HepG2 (cell line): ENCODE results near the gene METTL5. TPM values are rescaled to one million over a fixed set of nuclear protein-coding genes. Genes with fewer than 3 reads are reported as not detected.

Experiments
- ASH2L ChIP-seq: fragments of 300-600, 200-600 bp; sonication (generic); IDR thresholded peaks from 2 replicates; pipeline ENCODE4 v1.7.0; 2017; ENCODE audit warnings: low read depth, mild to moderate bottlenecking, moderate library complexity, mixed read lengths, low read length; ENCODE audit not compliant: insufficient read length
- CCDC6 ChIP-seq: sonication (generic); formaldehyde crosslinking; IDR thresholded peaks from 2 replicates; pipeline ENCODE4 v1.8.1; 2022; ENCODE audit warnings: mild to moderate bottlenecking, missing genetic modification reagents, moderate library complexity
- ELK4 ChIP-seq: sonication (generic); formaldehyde crosslinking; IDR thresholded peaks from 2 replicates; pipeline ENCODE4 v1.9.0; 2021; ENCODE audit warnings: missing genetic modification reagents, borderline replicate concordance
- HES4 ChIP-seq: sonication (generic); formaldehyde crosslinking; IDR thresholded peaks from 2 replicates; pipeline ENCODE4 v1.9.0; 2021; ENCODE audit warnings: mild to moderate bottlenecking, missing genetic modification reagents, borderline replicate concordance
- KLF6 ChIP-seq: IDR thresholded peaks from 2 replicates; pipeline ENCODE4 v1.8.0; 2016; ENCODE audit warnings: missing biosample characterization, missing genetic modification reagents
- RAD21 ChIP-seq: fragments of 450-650 bp; formaldehyde crosslinking; IDR thresholded peaks from 2 replicates; pipeline ENCODE4 v1.5.0; 2020; ENCODE audit warnings: mild to moderate bottlenecking
- SATB2 ChIP-seq: sonication (generic); formaldehyde crosslinking; IDR thresholded peaks from 2 replicates; pipeline ENCODE4 v1.5.0; 2020; ENCODE audit warnings: missing genetic modification reagents
- TAF1 ChIP-seq: sonication (generic); formaldehyde crosslinking; IDR thresholded peaks from 2 replicates; pipeline ENCODE4 v1.4.0; 2020; ENCODE audit warnings: missing genetic modification reagents
- TMF1 ChIP-seq: sonication (generic); formaldehyde crosslinking; IDR thresholded peaks from 2 replicates; pipeline ENCODE4 v1.8.1; 2022; ENCODE audit warnings: low read depth, missing genetic modification reagents
- YY1 ChIP-seq: IDR thresholded peaks from 2 replicates; pipeline ENCODE4 v1.6.1; 2011; ENCODE audit warnings: low read length, low read depth, moderate library complexity, mild to moderate bottlenecking; ENCODE audit not compliant: insufficient read depth, insufficient replicate concordance
- ZBTB7A ChIP-seq: sonication (generic); formaldehyde crosslinking; IDR thresholded peaks from 2 replicates; pipeline ENCODE4 v1.8.0; 2022; ENCODE audit warnings: mild to moderate bottlenecking, missing genetic modification reagents
- ZMYM4 ChIP-seq: sonication (generic); formaldehyde crosslinking; IDR thresholded peaks from 2 replicates; pipeline ENCODE4 v1.8.1; 2023; ENCODE audit warnings: mild to moderate bottlenecking, missing genetic modification reagents
- ZNF350 ChIP-seq: sonication (generic); formaldehyde crosslinking; IDR thresholded peaks from 2 replicates; pipeline ENCODE4 v1.4.0; 2020; ENCODE audit warnings: mild to moderate bottlenecking, low read depth, missing genetic modification reagents, borderline replicate concordance
- ZNF441 ChIP-seq: sonication (generic); formaldehyde crosslinking; IDR thresholded peaks from 2 replicates; pipeline ENCODE4 v1.7.0; 2021; ENCODE audit warnings: missing genetic modification reagents, borderline replicate concordance
- ZNF800 ChIP-seq: sonication (generic); formaldehyde crosslinking; IDR thresholded peaks from 2 replicates; pipeline ENCODE4 v1.4.0; 2020; ENCODE audit warnings: missing genetic modification reagents
- ZNF841 ChIP-seq: sonication (generic); formaldehyde crosslinking; IDR thresholded peaks from 2 replicates; pipeline ENCODE4 v1.8.1; 2023; ENCODE audit warnings: missing genetic modification reagents, borderline replicate concordance
- polyA plus RNA-seq, 8 experiments: library from polyadenylated mRNA; depleted of rRNA in 3 of 8; stranded (reverse) in 7 of 8; unstranded in 1 of 8; fragments of >200 nt; fragmentation: Illumina TruSeq in 4 of 8; extraction: Trizol in 4 of 8; gene quantifications; 2 replicates each; pipeline versions ENCODE4 v1.2.1 to v1.2.3, GENCODE V29; 2011 to 2016; ENCODE audit warnings: low read depth in 4 of 8, missing spikeins in 1 of 8, mixed read lengths in 1 of 8; ENCODE audit not compliant: insufficient read depth in 1 of 8
- total RNA-seq, 5 experiments: library from RNA; depleted of rRNA; stranded (reverse); fragments of >200 nt; fragmentation: Illumina TruSeq; extraction: Trizol; gene quantifications; 2 replicates each; pipeline ENCODE4 v1.2.3, GENCODE V29; 2016; ENCODE audit warnings: low read depth in 1 of 5
- TF ChIP-seq, protein P1 (sequence below): sonication (generic); formaldehyde crosslinking; IDR thresholded peaks from 2 replicates; pipeline ENCODE4 v1.4.0; 2020; ENCODE audit warnings: missing genetic modification reagents
- TF ChIP-seq, protein P2 (sequence below): IDR thresholded peaks from 2 replicates; pipeline ENCODE4 v1.6.1; 2016; ENCODE audit warnings: mild to moderate bottlenecking
- TF ChIP-seq, protein P3 (sequence below): IDR thresholded peaks from 2 replicates; pipeline ENCODE4 v1.6.1; 2016; ENCODE audit warnings: low read depth, borderline replicate concordance

The METTL5 gene
- total and polyA plus RNA-seq, 2 of the 13 experiments (the other 11 are each of a cell fraction or from before 2014, with no cell fraction given), result 50.7 to 95.1 TPM

DNA sequence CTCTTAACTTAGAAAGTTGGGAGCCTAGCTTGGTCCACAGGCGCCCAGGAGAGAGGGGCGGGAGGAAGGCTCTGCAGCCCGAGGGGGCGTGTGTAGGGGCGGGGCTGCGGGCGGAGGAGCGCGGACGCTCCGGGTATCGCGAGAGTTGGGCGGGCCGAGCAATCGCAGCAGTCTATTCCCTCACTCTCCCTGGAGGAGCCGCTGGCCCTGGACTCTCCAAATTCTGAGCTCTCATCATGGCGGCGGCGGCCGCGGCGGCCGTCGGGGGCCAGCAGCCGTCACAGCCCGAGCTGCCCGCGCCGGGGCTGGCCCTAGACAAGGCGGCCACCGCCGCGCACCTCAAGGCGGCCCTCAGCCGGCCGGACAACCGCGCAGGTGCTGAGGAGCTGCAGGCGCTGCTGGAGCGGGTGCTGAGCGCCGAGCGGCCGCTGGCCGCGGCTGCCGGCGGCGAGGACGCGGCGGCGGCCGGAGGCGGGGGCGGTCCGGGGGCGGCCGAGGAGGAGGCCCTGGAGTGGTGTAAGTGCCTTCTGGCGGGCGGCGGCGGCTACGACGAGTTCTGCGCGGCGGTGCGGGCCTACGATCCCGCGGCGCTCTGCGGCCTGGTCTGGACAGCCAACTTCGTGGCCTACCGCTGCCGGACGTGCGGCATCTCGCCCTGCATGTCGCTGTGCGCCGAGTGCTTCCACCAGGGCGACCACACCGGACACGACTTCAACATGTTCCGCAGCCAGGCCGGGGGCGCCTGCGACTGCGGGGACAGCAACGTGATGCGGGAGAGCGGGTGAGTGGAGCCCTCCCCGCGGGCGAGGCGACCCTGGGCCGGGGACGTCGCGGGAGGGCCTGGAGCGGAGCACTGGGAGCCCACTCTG is 2.8 kb upstream of the METTL5 start, which contains the start of gene UBR3 (continued):
- TF ChIP-seq, protein P1, sequence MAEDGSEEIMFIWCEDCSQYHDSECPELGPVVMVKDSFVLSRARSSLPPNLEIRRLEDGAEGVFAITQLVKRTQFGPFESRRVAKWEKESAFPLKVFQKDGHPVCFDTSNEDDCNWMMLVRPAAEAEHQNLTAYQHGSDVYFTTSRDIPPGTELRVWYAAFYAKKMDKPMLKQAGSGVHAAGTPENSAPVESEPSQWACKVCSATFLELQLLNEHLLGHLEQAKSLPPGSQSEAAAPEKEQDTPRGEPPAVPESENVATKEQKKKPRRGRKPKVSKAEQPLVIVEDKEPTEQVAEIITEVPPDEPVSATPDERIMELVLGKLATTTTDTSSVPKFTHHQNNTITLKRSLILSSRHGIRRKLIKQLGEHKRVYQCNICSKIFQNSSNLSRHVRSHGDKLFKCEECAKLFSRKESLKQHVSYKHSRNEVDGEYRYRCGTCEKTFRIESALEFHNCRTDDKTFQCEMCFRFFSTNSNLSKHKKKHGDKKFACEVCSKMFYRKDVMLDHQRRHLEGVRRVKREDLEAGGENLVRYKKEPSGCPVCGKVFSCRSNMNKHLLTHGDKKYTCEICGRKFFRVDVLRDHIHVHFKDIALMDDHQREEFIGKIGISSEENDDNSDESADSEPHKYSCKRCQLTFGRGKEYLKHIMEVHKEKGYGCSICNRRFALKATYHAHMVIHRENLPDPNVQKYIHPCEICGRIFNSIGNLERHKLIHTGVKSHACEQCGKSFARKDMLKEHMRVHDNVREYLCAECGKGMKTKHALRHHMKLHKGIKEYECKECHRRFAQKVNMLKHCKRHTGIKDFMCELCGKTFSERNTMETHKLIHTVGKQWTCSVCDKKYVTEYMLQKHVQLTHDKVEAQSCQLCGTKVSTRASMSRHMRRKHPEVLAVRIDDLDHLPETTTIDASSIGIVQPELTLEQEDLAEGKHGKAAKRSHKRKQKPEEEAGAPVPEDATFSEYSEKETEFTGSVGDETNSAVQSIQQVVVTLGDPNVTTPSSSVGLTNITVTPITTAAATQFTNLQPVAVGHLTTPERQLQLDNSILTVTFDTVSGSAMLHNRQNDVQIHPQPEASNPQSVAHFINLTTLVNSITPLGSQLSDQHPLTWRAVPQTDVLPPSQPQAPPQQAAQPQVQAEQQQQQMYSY (CRISPR knock-in tag), result 0 out of 2 replicates have a peak, but pooled peaks have one; percentile 58
- TF ChIP-seq SATB2 (CRISPR knock-in tag) (no peak; the same call in 1 of the 2 replicates), HES4 (peak; percentile 94; the same call in 1 of the 2 replicates), ELK4 (CRISPR knock-in tag) (no peak), CCDC6 (CRISPR knock-in tag) (peak; percentile 6; the same call in 1 of the 2 replicates), ZNF350 (0 out of 2 replicates have a peak, but pooled peaks have one; percentile 14), TMF1 (CRISPR knock-in tag) (peak; percentile 92), ZMYM4 (peak; percentile 87), ZBTB7A (no peak), RAD21 (peak; percentile 51; the same call in 1 of the 2 replicates), KLF6 (peak; percentile 39), ASH2L (peak; percentile 70), ZNF800 (CRISPR knock-in tag) (0 out of 2 replicates have a peak, but pooled peaks have one; percentile 14), ZNF841 (0 out of 2 replicates have a peak, but pooled peaks have one; percentile 60), ZNF441 (CRISPR knock-in tag) (peak; percentile 67; the same call in 1 of the 2 replicates), YY1 (peak; percentile 95), TAF1 (CRISPR knock-in tag) (peak; percentile 83; the same call in 1 of the 2 replicates)
- TF ChIP-seq, protein P2, sequence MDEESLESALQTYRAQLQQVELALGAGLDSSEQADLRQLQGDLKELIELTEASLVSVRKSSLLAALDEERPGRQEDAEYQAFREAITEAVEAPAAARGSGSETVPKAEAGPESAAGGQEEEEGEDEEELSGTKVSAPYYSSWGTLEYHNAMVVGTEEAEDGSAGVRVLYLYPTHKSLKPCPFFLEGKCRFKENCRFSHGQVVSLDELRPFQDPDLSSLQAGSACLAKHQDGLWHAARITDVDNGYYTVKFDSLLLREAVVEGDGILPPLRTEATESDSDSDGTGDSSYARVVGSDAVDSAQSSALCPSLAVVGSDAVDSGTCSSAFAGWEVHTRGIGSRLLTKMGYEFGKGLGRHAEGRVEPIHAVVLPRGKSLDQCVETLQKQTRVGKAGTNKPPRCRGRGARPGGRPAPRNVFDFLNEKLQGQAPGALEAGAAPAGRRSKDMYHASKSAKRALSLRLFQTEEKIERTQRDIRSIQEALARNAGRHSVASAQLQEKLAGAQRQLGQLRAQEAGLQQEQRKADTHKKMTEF, result peak; percentile 57; the same call in 1 of the 2 replicates
- TF ChIP-seq, protein P3, sequence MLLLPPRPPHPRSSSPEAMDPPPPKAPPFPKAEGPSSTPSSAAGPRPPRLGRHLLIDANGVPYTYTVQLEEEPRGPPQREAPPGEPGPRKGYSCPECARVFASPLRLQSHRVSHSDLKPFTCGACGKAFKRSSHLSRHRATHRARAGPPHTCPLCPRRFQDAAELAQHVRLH (CRISPR knock-in tag), result peak; percentile 35; the same call in 1 of the 2 replicates
